ENCODE data around the gene PRICKLE2.

Gene PRICKLE2

DNA sequence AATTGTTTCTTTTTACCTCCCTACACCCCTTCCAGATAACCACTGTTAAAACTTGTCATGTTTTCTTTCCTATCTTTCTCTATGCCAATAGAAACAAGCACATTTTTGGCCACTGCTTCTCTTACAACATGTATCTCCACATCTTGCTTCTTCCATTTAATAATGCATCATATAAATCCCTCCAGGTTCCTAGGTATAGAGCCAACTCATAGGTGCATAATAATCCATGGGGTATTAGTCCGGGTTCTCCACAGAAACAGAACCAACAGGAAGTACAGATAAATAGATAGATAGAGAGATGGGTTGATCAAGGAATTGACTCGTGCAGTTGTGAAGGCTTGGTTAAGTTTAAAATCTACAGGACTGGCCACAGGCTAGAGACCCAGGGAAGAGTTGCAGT is 160.5 kb downstream of the PRICKLE2 start:
- no peak for DNase-seq (ENCODE audit: low spot score)
- in situ Hi-C loops (cut with MboI; ENCODE audit: low sequenced_read_pairs, unreplicated experiment), result no loop called here
- TF ChIP-seq, protein P1, sequence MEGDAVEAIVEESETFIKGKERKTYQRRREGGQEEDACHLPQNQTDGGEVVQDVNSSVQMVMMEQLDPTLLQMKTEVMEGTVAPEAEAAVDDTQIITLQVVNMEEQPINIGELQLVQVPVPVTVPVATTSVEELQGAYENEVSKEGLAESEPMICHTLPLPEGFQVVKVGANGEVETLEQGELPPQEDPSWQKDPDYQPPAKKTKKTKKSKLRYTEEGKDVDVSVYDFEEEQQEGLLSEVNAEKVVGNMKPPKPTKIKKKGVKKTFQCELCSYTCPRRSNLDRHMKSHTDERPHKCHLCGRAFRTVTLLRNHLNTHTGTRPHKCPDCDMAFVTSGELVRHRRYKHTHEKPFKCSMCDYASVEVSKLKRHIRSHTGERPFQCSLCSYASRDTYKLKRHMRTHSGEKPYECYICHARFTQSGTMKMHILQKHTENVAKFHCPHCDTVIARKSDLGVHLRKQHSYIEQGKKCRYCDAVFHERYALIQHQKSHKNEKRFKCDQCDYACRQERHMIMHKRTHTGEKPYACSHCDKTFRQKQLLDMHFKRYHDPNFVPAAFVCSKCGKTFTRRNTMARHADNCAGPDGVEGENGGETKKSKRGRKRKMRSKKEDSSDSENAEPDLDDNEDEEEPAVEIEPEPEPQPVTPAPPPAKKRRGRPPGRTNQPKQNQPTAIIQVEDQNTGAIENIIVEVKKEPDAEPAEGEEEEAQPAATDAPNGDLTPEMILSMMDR (IDR thresholded peaks at IDR 0.05; ENCODE audit: borderline replicate concordance, control extremely low read depth, extremely low read depth, insufficient read depth, missing control alignments), result no peak

DNA sequence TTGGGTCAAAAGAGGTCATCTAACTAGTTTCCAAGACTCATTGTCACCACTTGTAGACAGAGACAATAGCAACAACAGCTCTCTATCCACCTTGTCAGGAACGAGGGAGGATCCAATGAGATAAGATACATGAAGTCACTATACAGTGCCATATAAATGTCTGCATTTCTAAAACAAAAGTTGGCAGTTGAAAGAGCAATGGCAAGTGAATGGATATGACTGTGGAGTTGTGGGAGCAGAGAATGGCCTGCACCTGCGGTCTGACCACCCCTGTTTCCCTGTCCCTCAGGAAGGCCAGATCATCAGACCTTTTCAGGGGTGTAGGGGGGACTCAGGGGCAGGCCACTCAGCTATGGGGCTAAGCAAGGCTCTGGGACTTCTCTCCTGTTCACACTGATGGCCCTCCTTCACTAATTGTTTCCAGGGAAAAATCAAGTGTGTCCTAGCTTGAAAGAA is 161.3 kb downstream of the PRICKLE2 start:
- no peak for DNase-seq (ENCODE audit: low spot score)
- in situ Hi-C loops (cut with MboI; ENCODE audit: low sequenced_read_pairs, unreplicated experiment), result no loop called here
- TF ChIP-seq, protein P1 (IDR thresholded peaks at IDR 0.05; ENCODE audit: borderline replicate concordance, control extremely low read depth, extremely low read depth, insufficient read depth, missing control alignments), result no peak

DNA sequence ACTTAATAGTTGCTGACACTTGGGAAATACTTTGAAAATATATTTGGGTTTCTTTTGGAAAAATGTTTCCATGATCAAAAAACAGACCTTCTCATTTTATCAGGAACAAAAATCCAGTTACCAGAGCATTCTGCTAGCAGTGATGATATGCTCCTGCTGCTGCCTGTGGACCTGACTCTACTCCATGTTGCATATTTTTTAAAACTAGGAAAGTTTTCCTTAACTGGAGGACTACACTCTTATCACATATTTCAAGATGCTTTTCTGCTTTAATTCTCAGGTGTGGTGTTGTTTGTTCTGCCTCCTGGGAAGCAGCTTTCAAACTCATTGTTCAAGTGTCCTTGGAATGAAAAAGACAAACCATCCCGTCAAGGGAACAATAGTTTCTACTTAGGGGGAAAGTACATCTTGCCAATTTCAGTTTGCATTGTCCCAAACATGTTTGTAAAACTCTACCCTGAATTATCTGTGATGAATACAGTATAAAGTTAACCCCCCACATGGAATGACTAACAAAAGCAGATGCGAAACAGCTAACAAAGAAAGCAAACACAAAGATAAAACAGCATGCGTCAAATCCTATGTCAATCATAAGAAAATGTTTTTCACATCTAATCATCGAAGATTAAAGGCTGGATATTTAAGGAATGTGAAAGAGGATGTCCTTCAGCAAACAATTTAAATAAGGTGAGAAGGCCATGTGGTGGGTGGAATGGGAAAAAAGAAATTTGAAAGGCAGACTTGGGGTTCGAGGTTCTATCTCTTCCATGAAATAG is 161.9 kb downstream of the PRICKLE2 start:
- in situ Hi-C loops (cut with MboI; ENCODE audit: low sequenced_read_pairs, unreplicated experiment), result no loop called here
- no peak for DNase-seq (ENCODE audit: low spot score)
- TF ChIP-seq, protein P1 (IDR thresholded peaks at IDR 0.05; ENCODE audit: borderline replicate concordance, control extremely low read depth, extremely low read depth, insufficient read depth, missing control alignments), result no peak

DNA sequence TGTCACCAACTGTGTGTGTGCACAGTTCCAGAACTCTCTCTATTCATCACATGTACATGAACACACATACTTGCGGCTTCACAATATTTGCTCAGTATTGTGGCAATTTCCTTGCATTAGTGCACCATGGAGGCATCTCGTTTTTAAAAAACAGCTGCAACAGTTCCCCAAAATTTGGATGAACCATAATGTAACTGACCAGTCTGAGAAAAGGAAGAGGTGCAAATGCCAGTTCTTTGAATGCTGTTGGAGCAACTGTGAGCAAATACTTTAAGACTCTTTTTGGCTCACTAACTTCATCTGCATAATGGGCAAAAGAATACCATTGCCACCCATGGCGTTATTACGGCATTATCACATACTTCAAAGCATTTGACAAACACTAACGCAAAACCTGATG is 163.6 kb downstream of the PRICKLE2 start:
- TF ChIP-seq, protein P1 (IDR thresholded peaks at IDR 0.05; ENCODE audit: borderline replicate concordance, control extremely low read depth, extremely low read depth, insufficient read depth, missing control alignments), result no peak
- in situ Hi-C loops (cut with MboI; ENCODE audit: low sequenced_read_pairs, unreplicated experiment), result no loop called here
- no peak for DNase-seq (ENCODE audit: low spot score)

DNA sequence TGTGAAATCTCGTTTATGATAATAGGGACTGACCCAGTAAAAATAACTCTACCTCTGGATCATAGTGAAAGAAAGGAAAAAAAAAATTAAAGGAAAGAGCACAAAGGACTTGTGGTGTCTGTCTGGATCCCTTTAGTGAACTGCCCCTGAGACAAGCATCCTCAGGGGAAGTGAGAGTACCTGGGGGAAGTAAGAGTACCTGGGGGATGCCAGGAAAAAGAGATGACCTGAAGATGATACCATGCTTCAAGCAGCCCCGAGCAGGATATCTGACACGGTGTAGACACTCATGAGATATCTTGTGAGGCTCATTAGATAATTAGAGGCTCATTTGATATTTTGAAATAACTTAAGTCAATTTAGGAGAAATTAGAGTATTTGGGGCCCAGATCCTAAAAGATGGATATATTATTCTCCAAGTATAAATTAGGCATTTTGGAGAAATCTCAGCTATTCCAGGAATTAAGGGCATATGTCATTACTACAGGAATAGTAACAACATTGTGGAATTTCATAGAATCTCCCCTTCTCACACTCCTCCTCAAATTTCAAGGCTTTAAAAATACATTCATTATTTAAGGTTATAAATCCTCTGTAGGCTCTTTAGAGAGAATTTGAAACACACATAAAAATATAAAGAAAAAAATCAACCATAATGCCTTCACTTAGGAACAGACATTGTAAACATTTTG is 165.6 kb downstream of the PRICKLE2 start:
- in situ Hi-C loops (cut with MboI; ENCODE audit: low sequenced_read_pairs, unreplicated experiment), result no loop called here
- TF ChIP-seq, protein P1 (IDR thresholded peaks at IDR 0.05; ENCODE audit: borderline replicate concordance, control extremely low read depth, extremely low read depth, insufficient read depth, missing control alignments), result no peak
- no peak for DNase-seq (ENCODE audit: low spot score)

DNA sequence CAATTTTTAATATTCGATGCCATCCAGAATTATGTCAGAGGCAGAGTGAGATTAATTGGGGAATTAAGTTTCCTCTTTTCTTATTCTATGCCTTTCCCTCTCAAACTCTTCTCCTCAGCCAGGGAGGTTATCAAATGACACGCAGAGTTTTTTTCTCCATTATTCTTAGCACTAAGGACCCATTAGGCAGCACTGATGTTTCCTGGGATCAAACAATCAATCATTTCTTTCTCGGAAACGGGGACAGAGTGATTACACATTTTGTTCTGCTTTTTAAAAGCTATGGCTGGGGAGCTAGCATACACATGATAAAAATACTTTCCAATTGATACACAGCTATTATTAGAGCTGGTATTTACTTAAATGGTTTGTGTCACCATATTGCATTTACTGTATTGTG is 166.7 kb downstream of the PRICKLE2 start:
- in situ Hi-C loops (cut with MboI; ENCODE audit: low sequenced_read_pairs, unreplicated experiment), result no loop called here
- TF ChIP-seq, protein P1 (IDR thresholded peaks at IDR 0.05; ENCODE audit: borderline replicate concordance, control extremely low read depth, extremely low read depth, insufficient read depth, missing control alignments), result no peak
- no peak for DNase-seq (ENCODE audit: low spot score)

Measured in GM13976 (cell line).